Neural cell (in vitro differentiated cells): ENCODE data around the gene NPDC1. TPM values are rescaled to one million over a fixed set of nuclear protein-coding genes. Genes with fewer than 3 reads are reported as not detected.
A peak's percentile ranks its signal among the peaks of the same experiment; 100 is the strongest.

Experiments
- H2AFZ ChIP-seq: fragments of 200-600, 300-800 bp; sonication (generic), shearing (Covaris generic); 2 replicates; pipeline ENCODE4 v1.6.0; 2014; ENCODE audit warnings: low read depth, mild to moderate bottlenecking, antibody characterized with exemption, low read length, moderate library complexity
- H3F3A ChIP-seq: fragments of 200-600 bp; shearing (Covaris generic); 2 replicates; pipeline ENCODE4 v1.6.1; 2016; ENCODE audit warnings: mild to moderate bottlenecking, moderate library complexity, mixed read lengths, antibody characterized with exemption, low read length; ENCODE audit not compliant: insufficient read depth, poor library complexity, severe bottlenecking
- H3K27ac ChIP-seq: fragments of 200-600, 300-800 bp; sonication (generic), shearing (Covaris generic); 2 replicates; pipeline ENCODE4 v1.5.1; 2014; ENCODE audit warnings: mild to moderate bottlenecking, low read length, moderate library complexity
- H3K27me3 ChIP-seq: fragments of 300-800, 200-600 bp; sonication (generic), shearing (Covaris generic); 2 replicates; pipeline ENCODE4 v1.6.0; 2014; ENCODE audit warnings: mild to moderate bottlenecking, low read depth, low read length, moderate library complexity; ENCODE audit not compliant: insufficient read depth
- H3K36me3 ChIP-seq: fragments of 300-800, 200-600 bp; sonication (generic), shearing (Covaris generic); 2 replicates; pipeline ENCODE4 v1.5.1; 2014; ENCODE audit warnings: mild to moderate bottlenecking, antibody characterized with exemption, low read length, moderate library complexity; ENCODE audit not compliant: insufficient read depth
- H3K4me2 ChIP-seq: fragments of 300-800, 200-600 bp; sonication (generic), shearing (Covaris generic); 2 replicates; pipeline ENCODE4 v1.6.0; 2014; ENCODE audit warnings: mild to moderate bottlenecking, low read length
- H3K4me3 ChIP-seq: fragments of 300-800, 200-600 bp; sonication (generic), shearing (Covaris generic); 2 replicates; pipeline ENCODE4 v1.5.1; 2014; ENCODE audit warnings: mild to moderate bottlenecking, low read length, moderate library complexity
- H3K79me2 ChIP-seq: fragments of 200-600 bp; shearing (Covaris generic); replicated peaks from 2 replicates; pipeline ENCODE4 v1.6.0; 2014; ENCODE audit warnings: mild to moderate bottlenecking, low read length, moderate library complexity; ENCODE audit not compliant: insufficient read depth
- H3K9ac ChIP-seq: fragments of 300-800, 200-600 bp; sonication (generic), shearing (Covaris generic); 2 replicates; pipeline ENCODE4 v1.6.1; 2016; ENCODE audit warnings: mild to moderate bottlenecking, low read length, mixed read lengths
- H3K9me2 ChIP-seq: fragments of 200-600 bp; shearing (Covaris generic); 2 replicates; pipeline ENCODE4 v1.6.1; 2016; ENCODE audit warnings: mild to moderate bottlenecking, low read length, mixed read lengths; ENCODE audit not compliant: insufficient read depth
- H3K9me3 ChIP-seq: fragments of 200-600, 300-800 bp; sonication (generic), shearing (Covaris generic); 2 replicates; pipeline ENCODE4 v1.6.1; 2016; ENCODE audit warnings: mild to moderate bottlenecking, mixed run types, low read length, moderate library complexity, mixed read lengths
- H4K20me1 ChIP-seq: fragments of 200-600 bp; shearing (Covaris generic); 2 replicates; pipeline ENCODE4 v1.6.1; 2016; ENCODE audit warnings: mild to moderate bottlenecking, mixed run types; ENCODE audit not compliant: insufficient read depth
- CTCF ChIP-seq: fragments of 450-650 bp; IDR thresholded peaks from 2 replicates; pipeline ENCODE4 v1.5.1; 2014; ENCODE audit warnings: antibody characterized with exemption, mild to moderate bottlenecking, moderate library complexity; ENCODE audit not compliant: poor library complexity, severe bottlenecking
- EP300 ChIP-seq: fragments of 450-650 bp; conservative IDR thresholded peaks from 2 replicates; pipeline ENCODE4 v1.6.1; 2014; ENCODE audit warnings: antibody characterized with exemption, mild to moderate bottlenecking, moderate library complexity; ENCODE audit not compliant: poor library complexity, severe bottlenecking
- EZH2 ChIP-seq: fragments of 200-600, 300-800 bp; shearing (Covaris generic), sonication (generic); IDR thresholded peaks from 2 replicates; pipeline ENCODE4 v1.6.1; 2014; ENCODE audit warnings: antibody characterized with exemption, low read length, borderline replicate concordance, mild to moderate bottlenecking; ENCODE audit not compliant: insufficient read depth, poor library complexity, severe bottlenecking
- MXI1 ChIP-seq: fragments of 450-650 bp; conservative IDR thresholded peaks from 2 replicates; pipeline ENCODE4 v1.6.1; 2014; ENCODE audit warnings: antibody characterized with exemption, mild to moderate bottlenecking; ENCODE audit not compliant: poor library complexity, severe bottlenecking
- POLR2AphosphoS5 ChIP-seq: IDR thresholded peaks from 2 replicates; pipeline ENCODE4 v1.6.1; 2012
- RAD21 ChIP-seq: fragments of 450-650 bp; conservative IDR thresholded peaks from 2 replicates; pipeline ENCODE4 v1.6.1; 2014; ENCODE audit warnings: antibody characterized with exemption, mild to moderate bottlenecking, moderate library complexity
- REST ChIP-seq: IDR thresholded peaks from 2 replicates; pipeline ENCODE4 v1.6.1; 2012; ENCODE audit warnings: borderline replicate concordance
- SMC3 ChIP-seq: fragments of 450-650 bp; conservative IDR thresholded peaks from 2 replicates; pipeline ENCODE4 v1.6.1; 2014; ENCODE audit warnings: antibody characterized with exemption, mild to moderate bottlenecking, moderate library complexity; ENCODE audit not compliant: poor library complexity
- TAF1 ChIP-seq: IDR thresholded peaks from 2 replicates; pipeline ENCODE4 v1.6.1; 2012; ENCODE audit warnings: low read depth
- polyA plus RNA-seq: library from polyadenylated mRNA; depleted of rRNA; stranded (reverse); fragments of >200 nt; gene quantifications from 2 replicates; pipeline ENCODE4 v1.2.3, GENCODE V29; 2014

NPDC1 gene
- polyA plus RNA-seq, 1 donor from 2014 or later, result 161 TPM

GRCh38 chr9:137067860-137068538 is 22.0 kb upstream of the NPDC1 start:
- no peak overlapping the region for H3K9ac ChIP-seq
- no peak overlapping the region for H3K27ac ChIP-seq
- no peaks in the 10 kb centered on the region for H3F3A ChIP-seq

GRCh38 chr9:137066096-137066861 is 20.3 kb upstream of the NPDC1 start:
- Histone ChIP-seq H3K4me2 (no peak overlapping the region), H4K20me1 (no peaks in the 10 kb centered on the region), H3K9ac (no peak overlapping the region), H3K9me3 (no peaks in the 10 kb centered on the region), H3K4me3 (no peak overlapping the region), H3K36me3 (no peaks in the 10 kb centered on the region), H3K27me3 (peaks cover 17% of the 10 kb centered on the region), H3K79me2 (no peaks in the 10 kb centered on the region), H3K27ac (no peak overlapping the region), H3F3A (no peaks in the 10 kb centered on the region), H2AFZ (no peak overlapping the region), H3K9me2 (no peaks in the 10 kb centered on the region)
- no peak for TF ChIP-seq SMC3
- no peak for TF ChIP-seq TAF1
- no peak for TF ChIP-seq REST
- no peak for TF ChIP-seq RAD21
- TF ChIP-seq POLR2AphosphoS5, result no peak
- no peak for TF ChIP-seq MXI1
- no peak for TF ChIP-seq EZH2
- TF ChIP-seq EP300, result no peak
- no peak for TF ChIP-seq CTCF

More at GRCh38 chr9:137067860-137068538, 22.0 kb upstream of the NPDC1 start:
- Histone ChIP-seq H3K79me2 (no peaks in the 10 kb centered on the region), H2AFZ (no peak overlapping the region), H3K9me2 (no peaks in the 10 kb centered on the region), H3K9me3 (no peaks in the 10 kb centered on the region), H3K36me3 (no peaks in the 10 kb centered on the region), H3K4me2 (no peak overlapping the region), H3K4me3 (no peak overlapping the region), H3K27me3 (peaks cover 17% of the 10 kb centered on the region), H4K20me1 (no peaks in the 10 kb centered on the region)
- TF ChIP-seq MXI1, result no peak
- peak; percentile 54 for TF ChIP-seq CTCF
